OCI-LY3 (cell line): ENCODE data around the gene IL3RA.

Experiments
- H2AFZ ChIP-seq: fragments of 200-600, 300-600 bp; shearing (Covaris generic); 2 replicates; pipeline ENCODE4 v1.6.0; 2014; ENCODE audit warnings: antibody characterized with exemption, low read depth, low read length
- H3K27ac ChIP-seq: fragments of 200-600, 300-600 bp; sonication (generic); 2 replicates; pipeline ENCODE4 v1.5.1; 2014; ENCODE audit warnings: mild to moderate bottlenecking, low read length, moderate library complexity, mixed read lengths
- H3K27me3 ChIP-seq: fragments of 200-600, 300-600 bp; sonication (generic); 2 replicates; pipeline ENCODE4 v1.6.1; 2014; ENCODE audit warnings: low read depth, low read length, mixed read lengths
- H3K36me3 ChIP-seq: fragments of 200-600, 300-600 bp; sonication (generic); replicated peaks from 2 replicates; pipeline ENCODE3; 2014; ENCODE audit warnings: low read depth, low read length, mixed read lengths
- H3K4me1 ChIP-seq: fragments of 300-600, 200-600 bp; sonication (generic); 2 replicates; pipeline ENCODE4 v1.6.1; 2014; ENCODE audit warnings: low read length, mixed read lengths
- H3K4me2 ChIP-seq: fragments of 200-600, 300-600 bp; sonication (generic); 2 replicates; pipeline ENCODE4 v1.6.1; 2014; ENCODE audit warnings: low read length, mixed read lengths
- H3K4me3 ChIP-seq: fragments of 300-600, 200-600 bp; sonication (generic); 2 replicates; pipeline ENCODE4 v1.5.1; 2014; ENCODE audit warnings: antibody characterized with exemption, mild to moderate bottlenecking, low read length, moderate library complexity
- H3K79me2 ChIP-seq: fragments of 300-600, 200-600 bp; shearing (Covaris generic); 2 replicates; pipeline ENCODE4 v1.6.1; 2014; ENCODE audit warnings: mild to moderate bottlenecking, low read length, mixed read lengths
- H3K9ac ChIP-seq: fragments of 300-600, 200-600 bp; shearing (Covaris generic); 2 replicates; pipeline ENCODE4 v1.6.0; 2014; ENCODE audit warnings: mild to moderate bottlenecking, low read length, moderate library complexity
- H3K9me3 ChIP-seq: fragments of 200-600, 300-600 bp; shearing (Covaris generic); 2 replicates; pipeline ENCODE4 v1.6.1; 2014; ENCODE audit warnings: low read length, mixed read lengths; ENCODE audit not compliant: insufficient read depth
- H4K20me1 ChIP-seq: fragments of 200-600, 300-600 bp; sonication (generic); 2 replicates; pipeline ENCODE4 v1.6.1; 2016; ENCODE audit warnings: low read length, mixed read lengths; ENCODE audit not compliant: insufficient read depth
- CTCF ChIP-seq: fragments of 200-600, 300-600 bp; sonication (generic); IDR thresholded peaks from 2 replicates; pipeline ENCODE4 v1.5.1; 2014; ENCODE audit warnings: antibody characterized with exemption, low read length, low read depth
- EZH2phosphoT487 ChIP-seq: fragments of 200-600 bp; shearing (Covaris generic); IDR thresholded peaks from 2 replicates; pipeline ENCODE4 v1.6.1; 2018; ENCODE audit warnings: antibody characterized with exemption, mixed run types, low read depth

The IL3RA gene

GRCh38 chrX:1397001-1397400 is 60.4 kb downstream of the IL3RA start:
- H3K4me2 ChIP-seq, result no peak overlapping the region
- no peaks in the 10 kb centered on the region for H3K27me3 ChIP-seq
- no peak overlapping the region for H3K9ac ChIP-seq
- H3K79me2 ChIP-seq, result peaks cover 43% of the 10 kb centered on the region
- peaks cover 59% of the 10 kb centered on the region for H3K36me3 ChIP-seq
- no peak overlapping the region for H3K27ac ChIP-seq
- no peak overlapping the region for H2AFZ ChIP-seq
- H4K20me1 ChIP-seq, result peaks cover 19% of the 10 kb centered on the region; the same call in 1 of the 2 replicates
- peaks cover 9% of the 10 kb centered on the region for H3K4me1 ChIP-seq
- H3K4me3 ChIP-seq, result no peak overlapping the region
- no peak for TF ChIP-seq EZH2phosphoT487
- TF ChIP-seq CTCF, result no peak
- no peaks in the 10 kb centered on the region for H3K9me3 ChIP-seq

- Histone ChIP-seq H3K9me3 (no peaks in the 10 kb centered on the region), H2AFZ (no peak overlapping the region), H3K79me2 (peaks cover 38% of the 10 kb centered on the region), H3K9ac (no peak overlapping the region), H4K20me1 (peaks cover 19% of the 10 kb centered on the region; the same call in 1 of the 2 replicates), H3K4me2 (no peak overlapping the region), H3K27ac (no peak overlapping the region), H3K4me3 (no peak overlapping the region), H3K27me3 (no peaks in the 10 kb centered on the region), H3K36me3 (peaks cover 61% of the 10 kb centered on the region), H3K4me1 (peaks cover 9% of the 10 kb centered on the region)
- no peak for TF ChIP-seq CTCF
- TF ChIP-seq EZH2phosphoT487, result no peak
Observed at GRCh38 chrX:1397441-1398270, 61.1 kb downstream of the IL3RA start.

GRCh38 chrX:1398431-1399340 is 62.1 kb downstream of the IL3RA start:
- TF ChIP-seq CTCF (no peak), EZH2phosphoT487 (no peak)
- Histone ChIP-seq H3K9ac (no peak overlapping the region), H3K9me3 (no peaks in the 10 kb centered on the region)

GRCh38 chrX:1400049-1400448 is 63.5 kb downstream of the IL3RA start:
- no peak overlapping the region for H3K27ac ChIP-seq
- H3K36me3 ChIP-seq, result peaks cover 74% of the 10 kb centered on the region
- H3K79me2 ChIP-seq, result peaks cover 18% of the 10 kb centered on the region
- peaks cover 16% of the 10 kb centered on the region for H4K20me1 ChIP-seq
- no peak overlapping the region for H3K4me2 ChIP-seq
- H3K4me1 ChIP-seq, result no peaks in the 10 kb centered on the region
- TF ChIP-seq CTCF (no peak), EZH2phosphoT487 (no peak)
- no peak overlapping the region for H2AFZ ChIP-seq
- no peak overlapping the region for H3K4me3 ChIP-seq
- no peaks in the 10 kb centered on the region for H3K27me3 ChIP-seq
- no peaks in the 10 kb centered on the region for H3K9me3 ChIP-seq
- H3K9ac ChIP-seq, result no peak overlapping the region

More at GRCh38 chrX:1398431-1399340, 62.1 kb downstream of the IL3RA start:
- Histone ChIP-seq H3K79me2 (peaks cover 30% of the 10 kb centered on the region), H3K27me3 (no peaks in the 10 kb centered on the region), H3K4me1 (peaks cover 4% of the 10 kb centered on the region; the same call in 1 of the 2 replicates), H3K36me3 (peaks cover 71% of the 10 kb centered on the region), H3K27ac (no peak overlapping the region), H4K20me1 (peaks cover 19% of the 10 kb centered on the region), H3K4me3 (no peak overlapping the region), H2AFZ (no peak overlapping the region), H3K4me2 (no peak overlapping the region)
